SH-SY5Y (cell line): ENCODE results near the gene RAB8A.

Experiments
- GATA2 ChIP-seq: IDR thresholded peaks from 2 replicates; pipeline ENCODE4 v1.6.1; 2011; ENCODE audit warnings: mild to moderate bottlenecking, low read depth, low read length
- GATA3 ChIP-seq: IDR thresholded peaks from 2 replicates; pipeline ENCODE4 v1.6.1; 2011; ENCODE audit warnings: low read depth, mild to moderate bottlenecking, low read length, moderate library complexity

DNA sequence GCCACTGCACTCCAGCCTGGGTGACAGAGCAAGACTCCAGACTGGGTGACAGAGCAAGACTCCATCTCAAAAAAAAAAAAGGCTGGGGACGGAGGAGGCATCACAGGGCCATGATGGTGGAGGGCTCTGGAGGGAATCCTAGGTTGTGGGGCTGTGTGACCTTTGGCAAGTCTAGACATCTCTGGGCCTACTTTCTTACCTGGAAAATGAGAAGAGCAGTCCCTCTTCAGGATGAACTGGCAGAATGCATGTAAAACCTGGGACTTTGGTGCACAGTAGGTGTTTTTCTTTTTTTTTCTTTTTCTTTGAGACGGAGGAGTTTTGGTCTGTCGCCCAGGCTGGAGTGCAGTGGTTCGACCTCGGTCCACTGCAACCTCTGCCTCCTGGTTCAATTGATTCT is 48.0 kb downstream of the RAB8A start:
- TF ChIP-seq GATA3: no peak
- TF ChIP-seq GATA2: no peak
